Measurements from ENCODE around the gene ALDH2. TPM values are rescaled to one million over a fixed set of nuclear protein-coding genes. Genes with fewer than 3 reads are reported as not detected.
"Not testable (repeated sequence)": the region's sequence is repeated elsewhere in the genome, so short reads cannot be mapped to it uniquely, and the experiment has no call there.

The ALDH2 gene
- polyA plus RNA-seq (ENCODE audit: insufficient read length in 4 of 4), result 100 to 1,000 TPM in 1 of 4 donors, 10 to 100 TPM in 3; 86.7 to 127 (median 93.2) TPM

DNA sequence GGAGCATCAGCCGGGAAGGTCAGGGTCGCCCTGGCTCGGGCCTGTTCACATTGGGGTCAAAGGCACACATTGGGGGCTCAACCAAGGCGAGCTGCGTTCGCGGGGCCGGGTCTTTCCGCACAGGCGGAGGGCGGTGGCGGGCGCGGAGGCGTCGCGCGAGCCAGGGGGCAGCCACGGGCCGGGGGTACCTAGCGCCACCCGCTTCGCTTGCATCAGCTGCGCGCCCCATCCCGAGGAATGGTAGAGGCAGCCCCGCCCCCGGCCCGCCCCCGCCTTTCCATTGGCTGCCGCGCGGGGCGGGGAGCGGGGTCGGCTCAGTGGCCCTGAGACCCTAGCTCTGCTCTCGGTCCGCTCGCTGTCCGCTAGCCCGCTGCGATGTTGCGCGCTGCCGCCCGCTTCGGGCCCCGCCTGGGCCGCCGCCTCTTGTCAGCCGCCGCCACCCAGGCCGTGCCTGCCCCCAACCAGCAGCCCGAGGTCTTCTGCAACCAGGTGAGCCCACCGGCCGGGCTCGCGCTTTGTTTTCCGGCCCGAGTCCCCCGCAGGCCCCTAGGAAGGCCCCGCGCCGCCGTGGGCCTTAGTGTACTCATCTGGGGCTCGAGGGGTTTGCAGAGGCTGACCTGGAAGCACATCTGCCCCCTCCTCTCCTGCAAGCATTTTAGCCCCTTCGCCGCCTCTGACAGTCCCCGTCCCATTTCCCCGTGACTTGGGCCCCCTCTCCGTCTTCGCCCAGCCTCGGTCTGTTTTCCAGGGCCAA is at the start of gene ALDH2:
Gene ALDH2 (plus strand): TSS at position 326 of the 754 bp plus-strand sequence. CDS start 50 bp downstream, at position 376.
- DNase-seq (ENCODE audit: low read depth in 4 of 4, low spot score in 3 of 4), result peak in 2 of 4 donors; percentile 60 to 72

DNA sequence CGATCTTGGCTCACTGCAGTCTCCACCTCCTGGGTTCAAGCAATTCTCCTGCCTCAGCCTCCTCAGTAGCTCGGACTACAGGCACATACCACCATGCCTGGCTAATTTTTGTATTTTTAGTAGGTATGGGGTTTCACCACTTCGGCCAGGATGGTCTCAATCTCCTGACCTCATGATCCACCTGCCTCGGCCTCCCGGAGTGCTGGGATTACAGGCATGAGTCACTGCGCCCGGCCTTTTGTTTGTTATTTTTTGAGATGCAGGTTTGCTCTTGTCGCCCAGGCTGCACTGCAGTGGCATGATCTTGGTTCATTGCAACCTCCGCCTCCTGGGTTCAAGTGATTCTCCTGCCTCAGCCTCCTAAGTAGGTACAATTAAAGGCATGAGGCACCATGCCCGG is 47.4 kb upstream of the ALDH2 start:
- DNase-seq (ENCODE audit: low read depth in 4 of 4, low spot score in 3 of 4), result not testable (repeated sequence)

DNA sequence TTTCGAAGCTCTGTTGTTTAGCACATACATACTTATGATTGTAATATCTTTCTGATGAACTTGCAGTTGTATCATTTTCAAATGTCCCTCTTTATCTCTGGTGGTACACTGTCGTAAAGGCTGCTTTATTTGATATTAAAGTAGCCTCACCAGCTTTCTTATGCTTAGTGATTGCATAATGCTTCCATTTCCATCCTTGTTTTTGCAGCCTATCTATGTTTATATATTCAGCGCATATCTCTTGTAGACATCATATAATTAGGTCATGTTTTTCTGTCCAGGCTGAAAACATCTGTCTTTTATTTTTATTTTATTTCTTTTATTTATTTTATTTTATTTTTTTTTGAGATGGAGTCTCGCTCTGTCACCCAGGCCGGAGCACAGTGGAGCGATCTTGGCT is 46.3 kb upstream of the ALDH2 start:
- DNase-seq (ENCODE audit: low read depth in 4 of 4, low spot score in 3 of 4), result no peak

DNA sequence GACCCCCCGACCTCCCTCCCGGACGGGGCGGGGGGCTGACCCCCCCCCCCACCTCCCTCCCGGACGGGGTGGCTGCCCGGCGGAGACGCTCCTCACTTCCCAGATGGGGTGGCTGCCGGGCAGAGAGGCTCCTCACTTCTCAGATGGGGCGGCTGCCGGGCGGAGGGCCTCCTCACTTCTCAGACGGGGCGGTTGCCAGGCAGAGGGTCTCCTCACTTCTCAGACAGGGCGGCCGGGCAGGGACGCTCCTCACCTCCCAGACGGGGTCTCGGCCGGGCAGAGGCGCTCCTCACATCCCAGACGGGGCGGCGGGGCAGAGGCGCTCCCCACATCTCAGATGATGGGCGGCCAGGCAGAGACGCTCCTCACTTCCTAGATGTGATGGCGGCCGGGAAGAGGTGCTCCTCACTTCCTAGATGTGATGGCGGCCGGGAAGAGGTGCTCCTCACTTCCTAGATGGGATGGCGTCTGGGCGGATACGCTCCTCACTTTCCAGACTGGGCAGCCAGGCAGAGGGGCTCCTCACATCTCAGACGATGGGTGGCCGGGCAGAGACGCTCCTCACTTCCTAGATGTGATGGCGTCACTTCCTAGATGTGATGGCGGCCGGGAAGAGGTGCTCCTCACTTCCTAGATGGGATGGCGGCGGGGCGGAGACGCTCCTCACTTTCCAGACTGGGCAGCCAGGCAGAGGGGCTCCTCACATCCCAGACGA is 42.9 kb upstream of the ALDH2 start:
- not testable (repeated sequence) for DNase-seq (ENCODE audit: low read depth in 4 of 4, low spot score in 3 of 4)

DNA sequence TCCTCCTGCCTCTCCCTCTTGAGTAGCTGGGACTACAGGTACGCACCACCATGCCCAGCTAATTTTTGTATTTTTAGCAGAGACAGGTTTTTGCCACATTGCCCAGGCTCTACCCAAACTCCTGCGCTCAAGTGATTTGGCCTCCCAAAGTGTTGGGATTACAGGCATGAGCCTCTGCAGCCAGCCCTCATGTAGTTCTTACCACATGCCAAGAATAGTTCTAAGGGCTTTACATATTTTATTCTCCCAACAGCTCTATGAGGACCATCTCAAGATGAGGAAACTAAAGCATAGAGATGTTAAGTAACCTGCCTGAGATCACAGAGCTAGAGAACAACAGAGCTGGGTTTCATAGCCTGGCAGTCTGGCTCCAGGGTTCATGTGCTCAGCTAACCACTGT is 37.9 kb upstream of the ALDH2 start:
- DNase-seq (ENCODE audit: low read depth in 4 of 4, low spot score in 3 of 4), result no peak

DNA sequence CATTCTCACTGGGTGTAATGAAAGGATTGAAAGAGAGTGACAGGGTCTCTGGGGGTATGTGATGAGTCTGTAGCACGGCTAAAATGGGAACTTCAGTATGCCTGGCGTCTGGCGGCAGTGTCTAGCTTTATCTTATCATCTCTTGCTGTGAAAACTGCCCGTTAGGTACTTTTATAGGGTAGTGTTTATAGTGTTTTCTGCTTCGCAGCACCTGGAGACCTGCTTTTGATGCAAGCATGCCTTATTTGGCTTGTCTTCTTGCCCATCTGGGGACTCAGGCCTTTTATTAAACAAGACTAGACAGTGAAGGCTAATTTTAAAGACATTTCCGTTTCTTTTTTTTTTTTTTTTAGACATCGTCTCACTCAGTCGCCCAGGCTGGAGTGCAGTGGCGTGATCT is 36.3 kb upstream of the ALDH2 start:
- no peak for DNase-seq (ENCODE audit: low read depth in 4 of 4, low spot score in 3 of 4)

DNA sequence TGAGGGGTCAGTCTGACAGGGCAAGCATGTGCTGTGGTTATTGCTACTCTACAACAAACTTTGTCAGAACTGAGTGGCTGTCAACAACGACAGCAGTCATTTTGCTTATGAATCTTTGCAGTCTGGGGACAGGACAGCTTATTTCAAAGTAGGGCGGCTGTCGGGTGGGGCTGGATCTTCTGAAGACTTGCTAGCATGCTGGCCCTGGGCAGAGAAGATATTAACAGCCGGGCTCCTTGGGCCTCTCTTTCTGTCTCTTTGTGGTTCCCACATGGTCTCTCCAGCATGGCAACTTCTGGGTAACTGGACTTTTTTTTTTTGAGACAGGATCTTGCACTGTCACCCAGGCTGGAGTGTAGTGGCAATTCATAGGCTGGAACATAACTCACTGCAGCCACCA is 33.9 kb upstream of the ALDH2 start:
- no peak for DNase-seq (ENCODE audit: low read depth in 4 of 4, low spot score in 3 of 4)

DNA sequence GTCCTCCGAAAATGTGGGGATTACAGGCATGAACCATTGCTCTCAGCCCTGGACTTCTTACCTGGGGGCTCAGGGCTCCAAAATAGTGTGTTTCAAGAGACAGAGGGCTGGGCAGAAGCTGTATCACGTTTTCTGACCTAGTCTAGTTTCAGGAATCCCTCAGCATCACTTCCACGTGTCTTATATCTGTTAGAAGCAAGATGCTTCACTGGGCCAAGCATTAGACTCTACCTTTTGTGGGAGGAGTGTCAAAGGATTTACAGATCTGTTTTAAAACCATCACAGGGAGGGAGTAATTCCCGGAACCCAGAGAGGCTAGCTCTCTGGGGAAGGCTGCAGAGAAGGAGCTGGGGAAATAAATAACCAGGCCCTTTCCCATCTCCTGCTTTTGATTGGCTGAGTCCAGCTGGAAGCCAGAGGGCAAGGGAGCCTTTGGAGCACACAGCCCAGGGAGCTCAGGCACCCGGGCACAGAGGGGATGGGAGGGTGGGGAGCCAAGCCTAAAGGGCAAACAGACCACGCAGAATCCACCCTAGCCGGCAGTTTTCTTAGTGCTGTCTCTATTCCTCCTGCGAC is 33.3 kb upstream of the ALDH2 start:
- no peak for DNase-seq (ENCODE audit: low read depth in 4 of 4, low spot score in 3 of 4)

DNA sequence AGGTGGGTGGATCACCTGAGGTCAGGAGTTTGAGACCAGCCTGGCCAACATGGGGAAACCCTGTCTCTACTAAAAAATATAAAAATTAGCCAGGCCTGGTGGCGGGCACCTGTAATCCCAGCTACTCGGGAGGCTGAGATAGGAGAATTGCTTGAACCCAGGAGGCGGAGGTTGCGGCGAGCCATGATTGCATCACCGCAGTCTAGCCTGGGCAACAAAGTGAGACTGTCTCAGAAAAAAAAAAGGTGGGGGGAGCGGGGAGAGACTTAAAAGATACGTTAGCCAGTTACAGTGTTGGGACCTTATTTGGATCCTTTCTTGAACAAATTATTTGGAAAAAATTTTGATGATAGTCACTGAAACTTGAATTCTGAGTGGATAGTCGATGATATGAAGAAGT is 27.2 kb upstream of the ALDH2 start:
- DNase-seq (ENCODE audit: low read depth in 4 of 4, low spot score in 3 of 4), result not testable (repeated sequence)

DNA sequence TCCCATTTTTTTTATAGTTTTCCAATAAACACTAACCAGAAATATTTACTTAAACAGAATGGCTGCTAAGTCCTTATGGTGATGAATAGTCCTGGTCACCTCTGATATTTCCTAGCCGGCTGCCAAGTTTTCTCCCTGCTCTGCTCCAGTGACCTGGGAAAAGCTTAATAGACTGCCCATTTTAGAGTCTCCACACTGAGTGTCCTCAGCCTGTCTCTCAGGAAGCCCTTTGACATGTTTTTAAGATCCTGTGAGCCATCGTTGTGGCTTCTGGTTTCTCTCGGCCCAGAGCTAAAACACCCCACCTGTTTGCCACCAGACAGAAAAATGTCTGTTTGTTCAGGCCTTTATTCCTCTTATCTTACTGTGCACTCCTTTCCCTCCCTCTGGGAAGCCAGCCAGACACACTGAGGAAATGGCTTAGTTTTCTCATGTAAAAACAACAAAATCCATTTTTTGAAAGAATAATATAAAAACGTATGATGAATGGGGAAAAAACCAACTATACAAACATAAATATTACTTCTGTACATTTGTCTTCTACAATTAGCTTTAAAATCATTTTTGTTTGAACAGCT is 25.4 kb upstream of the ALDH2 start:
- no peak for DNase-seq (ENCODE audit: low read depth in 4 of 4, low spot score in 3 of 4)

DNA sequence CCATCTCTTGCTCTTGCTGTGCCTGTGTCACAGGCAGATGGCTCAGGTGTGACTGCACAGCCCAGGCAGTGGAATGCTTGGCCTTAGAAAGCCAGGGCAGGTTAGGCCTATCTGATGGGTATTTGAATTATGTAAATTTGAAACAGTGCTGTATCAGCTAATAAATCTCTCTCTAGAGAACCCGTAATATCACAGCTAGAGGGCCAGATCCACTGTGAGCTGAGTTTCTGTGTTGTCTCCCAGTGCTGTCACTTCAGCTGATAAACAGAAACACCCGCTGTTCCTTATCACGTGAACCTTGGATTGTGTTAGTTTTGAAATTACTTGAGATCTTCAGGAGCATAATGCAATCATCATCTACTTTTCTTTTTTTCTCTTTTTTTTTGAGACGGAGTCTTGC is 21.5 kb upstream of the ALDH2 start:
- DNase-seq (ENCODE audit: low read depth in 4 of 4, low spot score in 3 of 4), result no peak

DNA sequence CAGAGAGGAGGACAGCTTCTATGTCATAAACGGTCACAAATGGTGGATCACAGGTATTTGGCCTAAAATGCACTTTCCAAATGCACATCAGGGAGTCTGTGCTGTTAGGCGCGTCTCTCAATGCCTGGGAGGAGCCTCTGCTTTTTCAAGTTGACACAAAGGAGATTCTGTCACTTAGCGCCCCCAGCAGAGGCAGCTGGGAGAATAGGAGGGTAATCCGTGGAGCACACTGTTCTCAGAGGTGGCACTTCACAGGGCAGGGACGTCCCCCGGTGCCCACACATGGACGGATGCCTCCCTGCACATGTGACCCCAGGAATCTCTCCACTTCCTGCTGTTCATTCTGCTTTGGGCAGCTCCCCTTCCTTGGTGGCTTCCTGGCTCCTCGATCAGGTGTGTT is 19.4 kb upstream of the ALDH2 start:
- no peak for DNase-seq (ENCODE audit: low read depth in 4 of 4, low spot score in 3 of 4)

DNA sequence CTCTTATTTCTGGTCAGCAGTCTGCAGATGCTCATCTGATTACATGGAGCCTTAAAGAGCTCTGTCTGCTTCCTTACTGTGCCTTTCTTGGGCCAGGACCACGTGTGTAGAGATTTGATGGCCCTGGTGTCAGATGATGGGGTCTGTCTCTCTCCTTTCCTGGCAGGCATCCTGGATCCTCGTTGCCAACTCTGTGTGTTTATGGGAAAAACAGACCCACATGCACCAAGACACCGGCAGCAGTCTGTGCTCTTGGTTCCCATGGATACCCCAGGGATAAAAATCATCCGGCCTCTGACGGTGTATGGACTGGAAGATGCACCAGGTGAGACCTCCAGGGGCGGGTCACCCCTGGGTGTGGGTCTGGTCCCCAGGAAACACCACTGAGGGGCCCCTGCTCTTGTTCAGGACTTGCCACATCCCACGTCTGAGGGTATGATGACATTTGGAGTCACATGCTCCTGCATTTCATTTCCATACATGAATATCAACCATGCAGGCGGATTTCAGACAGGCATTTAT is 18.5 kb upstream of the ALDH2 start:
- DNase-seq (ENCODE audit: low read depth in 4 of 4, low spot score in 3 of 4), result no peak

DNA sequence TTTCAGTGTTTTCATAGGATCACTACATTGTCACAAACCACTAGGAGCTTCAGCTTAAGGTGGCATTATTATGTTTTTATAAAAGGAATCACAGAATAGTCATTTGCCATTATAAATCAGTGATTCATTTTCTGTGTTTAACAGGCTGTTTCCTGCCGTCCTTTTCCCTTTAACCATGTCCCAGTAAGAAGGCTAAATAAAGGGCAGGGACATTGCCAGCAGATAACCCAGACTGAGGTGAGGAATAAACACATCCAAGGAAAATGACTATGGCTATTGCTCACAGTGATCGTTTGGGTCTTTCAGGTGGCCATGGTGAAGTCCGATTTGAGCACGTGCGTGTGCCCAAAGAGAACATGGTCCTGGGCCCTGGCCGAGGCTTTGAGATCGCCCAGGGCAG is 17.9 kb upstream of the ALDH2 start:
- no peak for DNase-seq (ENCODE audit: low read depth in 4 of 4, low spot score in 3 of 4)

DNA sequence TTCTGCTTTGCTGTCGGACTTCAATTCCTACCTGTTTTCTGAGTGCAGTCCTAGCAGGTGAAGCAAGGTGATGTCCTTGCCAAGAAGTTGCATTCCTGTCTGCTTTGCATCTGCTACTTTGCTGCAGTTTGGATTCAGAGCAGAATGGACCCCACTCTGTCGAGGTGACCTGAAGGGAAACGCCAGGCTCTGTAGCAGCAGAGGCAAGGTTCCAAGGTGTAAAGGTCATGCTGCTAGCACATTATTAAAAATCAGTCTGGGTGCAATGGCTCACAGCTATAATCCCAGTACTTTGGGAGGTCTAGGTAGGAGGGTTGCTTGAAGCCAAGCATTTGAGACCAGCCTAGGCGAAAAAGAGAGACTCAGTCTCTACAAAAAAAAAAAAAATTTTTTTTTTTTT is 17.3 kb upstream of the ALDH2 start:
- no peak for DNase-seq (ENCODE audit: low read depth in 4 of 4, low spot score in 3 of 4)

DNA sequence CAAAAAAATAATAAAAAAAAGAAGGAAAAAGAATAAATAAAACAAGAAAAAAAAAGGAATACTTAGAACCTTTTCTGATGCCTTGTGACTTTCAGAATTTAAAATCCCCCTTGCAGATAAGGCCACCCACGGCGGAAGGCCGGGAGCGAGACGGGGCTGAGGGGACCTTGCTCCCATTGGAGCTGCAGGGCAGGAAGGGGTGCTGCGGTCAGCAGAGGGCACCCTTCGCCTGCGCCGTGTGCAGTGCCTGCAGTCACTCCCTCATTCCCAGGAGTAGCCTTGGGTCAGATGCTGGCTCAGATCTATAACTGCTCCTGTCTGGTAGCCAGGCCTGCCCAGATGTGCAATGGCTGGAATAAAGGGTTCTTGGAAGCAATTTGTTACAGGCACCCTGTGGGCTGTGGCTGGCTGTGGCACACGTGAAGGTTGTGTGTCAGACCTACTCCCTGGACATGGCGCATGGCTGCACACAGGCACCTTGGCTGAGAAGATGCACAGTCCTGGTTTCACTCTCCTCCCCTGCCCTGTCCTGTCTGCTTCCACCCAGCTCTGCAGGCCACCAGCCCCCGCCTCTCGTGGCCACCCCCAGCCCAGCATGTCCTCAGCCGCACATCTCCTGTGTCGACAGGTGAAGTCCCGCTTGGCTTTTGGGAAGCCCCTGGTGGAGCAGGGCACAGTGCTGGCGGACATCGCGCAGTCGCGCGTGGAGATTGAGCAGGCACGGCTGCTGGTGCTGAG is 13.4 kb upstream of the ALDH2 start:
- no peak for DNase-seq (ENCODE audit: low read depth in 4 of 4, low spot score in 3 of 4)

DNA sequence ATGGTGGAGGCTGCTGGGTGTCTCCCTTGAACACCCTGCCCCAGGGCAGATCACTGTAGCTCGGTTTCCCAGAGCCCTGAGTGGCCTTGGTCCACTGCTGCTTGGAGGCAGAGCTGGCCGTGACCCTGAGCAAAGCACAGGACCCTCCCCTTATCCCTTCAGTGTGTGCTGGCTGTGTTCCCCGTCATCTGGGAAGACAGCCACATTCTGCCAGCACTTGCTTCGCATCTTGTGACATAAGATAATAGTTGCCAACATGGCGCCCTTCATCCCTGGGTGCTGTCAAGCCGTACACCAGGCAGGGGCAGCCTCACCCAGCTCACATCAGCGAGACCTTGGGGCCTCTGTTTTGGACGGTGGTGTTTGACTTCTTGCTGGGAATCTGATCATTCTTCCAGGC is 12.1 kb upstream of the ALDH2 start:
- DNase-seq (ENCODE audit: low read depth in 4 of 4, low spot score in 3 of 4), result no peak

DNA sequence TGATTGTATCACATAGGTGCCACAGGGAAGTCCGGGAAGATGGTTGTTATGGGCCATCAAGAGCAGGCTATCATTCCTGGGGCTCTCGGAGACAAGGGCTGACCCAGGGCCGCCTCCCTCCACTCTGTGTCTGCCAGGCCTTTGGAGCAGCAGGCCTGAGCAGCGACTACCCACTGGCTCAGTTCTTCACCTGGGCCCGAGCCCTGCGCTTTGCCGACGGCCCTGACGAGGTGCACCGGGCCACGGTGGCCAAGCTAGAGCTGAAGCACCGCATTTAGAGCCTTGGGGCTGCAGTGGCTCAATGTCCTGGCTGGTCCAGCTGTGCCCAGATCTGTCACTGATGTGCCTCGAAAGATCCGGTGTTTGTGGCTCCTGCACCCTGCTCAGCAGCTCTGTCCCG is 10.5 kb upstream of the ALDH2 start:
- DNase-seq (ENCODE audit: low read depth in 4 of 4, low spot score in 3 of 4), result no peak

DNA sequence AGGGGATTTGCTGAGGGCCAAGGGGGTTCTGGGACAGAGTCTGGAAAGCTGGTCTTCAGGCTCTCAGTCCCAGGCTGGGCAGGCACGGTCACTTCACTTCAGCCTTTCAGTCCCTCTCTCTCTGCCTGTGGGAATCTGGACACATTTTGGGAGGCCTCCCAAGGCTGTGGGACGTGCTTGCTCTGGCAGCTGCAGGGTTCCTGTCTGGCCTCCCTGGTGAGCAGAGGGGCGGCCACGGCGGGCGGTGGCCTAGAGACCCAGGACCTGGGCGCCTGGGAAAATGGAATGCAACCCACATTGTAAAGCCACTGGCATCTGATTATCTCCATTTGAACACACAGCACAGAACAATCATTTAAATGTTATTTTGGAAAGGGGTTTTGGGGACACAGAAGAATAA is 10.1 kb upstream of the ALDH2 start:
- no peak for DNase-seq (ENCODE audit: low read depth in 4 of 4, low spot score in 3 of 4)

DNA sequence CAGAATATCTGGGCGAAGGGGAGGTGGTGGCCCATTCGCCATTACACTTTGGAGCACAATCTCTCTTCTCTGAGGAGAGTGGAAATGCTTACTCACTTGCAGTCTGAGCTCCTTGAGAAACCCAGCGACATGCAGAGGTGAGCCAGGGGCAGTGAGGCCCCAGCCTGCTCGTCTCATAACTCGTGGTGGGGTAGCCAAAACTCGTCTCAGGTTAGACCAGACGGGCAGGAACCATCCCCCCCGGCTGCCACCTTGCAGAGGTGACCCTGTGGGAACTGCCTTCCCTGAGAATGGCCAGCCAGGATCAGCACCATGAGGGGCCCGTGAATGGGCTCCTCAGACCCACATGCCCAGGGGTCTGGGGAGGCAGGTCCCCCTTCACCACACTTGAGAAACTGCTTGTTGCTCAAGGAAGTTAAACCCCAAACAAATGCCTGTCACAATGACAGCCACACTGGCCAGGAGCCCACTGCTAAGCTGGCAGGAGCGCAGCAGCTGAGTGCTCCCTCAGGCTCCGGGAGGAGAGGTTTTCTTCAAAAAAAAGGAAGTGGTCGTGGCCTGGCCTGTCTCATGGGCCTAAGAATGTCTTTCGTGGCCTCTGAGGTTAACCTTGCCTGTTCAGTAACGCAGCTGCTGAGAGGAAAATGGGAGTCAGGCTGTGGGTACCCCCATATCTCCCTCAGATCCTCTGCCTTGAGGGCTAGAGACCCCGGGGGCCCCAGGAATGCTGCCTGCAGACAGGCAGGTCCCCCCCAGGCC is 9.2 kb upstream of the ALDH2 start:
- DNase-seq (ENCODE audit: low read depth in 4 of 4, low spot score in 3 of 4), result no peak

All from left renal pelvis (tissue), 4 donors.